ENCODE measurements around the gene RUFY1.

RUFY1 gene

GRCh38 chr5:179595916-179596315 lies 45.6 kb downstream of the RUFY1 start:
- no CpG with 5 or more reads among the region's 6 CpGs for WGBS, 2 donors (ENCODE audit: extremely low coverage in 2 of 2, insufficient read length in 2 of 2, insufficient replicate concordance in 1 of 2)
- peaks cover 59 to 90% of the 10 kb centered on the region in 2 donors for H3K36me3 ChIP-seq (replicated peaks in 1 of 2; ENCODE audit: control insufficient read depth in 2 of 2, insufficient read depth in 2 of 2, low read length in 2 of 2)
- no peak overlapping the region for H3K4me2 ChIP-seq (ENCODE audit: insufficient read depth, low read length, poor library complexity, severe bottlenecking)

GRCh38 chr5:179596421-179596820 lies 46.1 kb downstream of the RUFY1 start:
- Histone ChIP-seq H2BK120ac (ENCODE audit: low read depth, low read length) (no peak overlapping the region), H3K23ac (ENCODE audit: low read depth, low read length, poor library complexity) (no peak overlapping the region), H2AK5ac (ENCODE audit: low read depth, low read length) (no peak overlapping the region), H4K91ac (ENCODE audit: low read depth, low read length, poor library complexity) (no peak overlapping the region), H4K8ac (ENCODE audit: low read depth, low read length) (no peak overlapping the region), H3K79me1 (ENCODE audit: low read depth, low read length) (peaks cover 5% of the 10 kb centered on the region), H2BK5ac (ENCODE audit: low read length) (no peak overlapping the region), H3K4me3 (ENCODE audit: low read length in 2 of 2) (no peak overlapping the region), H3K27ac (replicated peaks; ENCODE audit: low read length) (no peak overlapping the region), H2BK15ac (ENCODE audit: low read length) (no peak overlapping the region), H2AFZ (ENCODE audit: low read length) (no peak overlapping the region), H3K36me3 (replicated peaks in 1 of 2; ENCODE audit: control insufficient read depth in 2 of 2, insufficient read depth in 2 of 2, low read length in 2 of 2) (peaks cover 60 to 92% of the 10 kb centered on the region in 2 donors), H3K9ac (ENCODE audit: low read depth, low read length, poor library complexity) (no peak overlapping the region), H3K4me1 (ENCODE audit: control insufficient read depth in 2 of 2, insufficient read depth in 1 of 2, low read depth in 1 of 2, low read length in 2 of 2) (peaks cover 0 to 5% of the 10 kb centered on the region in 2 donors), H3K14ac (ENCODE audit: low read length) (no peak overlapping the region), H3K18ac (ENCODE audit: low read length) (no peak overlapping the region), H3K9me3 (replicated peaks in 1 of 2; ENCODE audit: control insufficient read depth in 2 of 2, insufficient read depth in 1 of 2, low read depth in 1 of 2, low read length in 2 of 2) (no peaks in the 10 kb centered on the region), H3K4me2 (ENCODE audit: insufficient read depth, low read length, poor library complexity, severe bottlenecking) (no peak overlapping the region), H3K27me3 (ENCODE audit: control insufficient read depth in 3 of 3, insufficient read depth in 3 of 3, low read depth in 1 of 3, low read length in 3 of 3) (no peaks in the 10 kb centered on the region), H3K4ac (ENCODE audit: low read length) (no peak overlapping the region), H2BK12ac (ENCODE audit: low read length) (no peak overlapping the region)
- no CpG with 5 or more reads among the region's 13 CpGs for WGBS, 2 donors (ENCODE audit: extremely low coverage in 2 of 2, insufficient read length in 2 of 2, insufficient replicate concordance in 1 of 2)
- no peak for DNase-seq (ENCODE audit: low spot score)

More at GRCh38 chr5:179595916-179596315, 45.6 kb downstream of the RUFY1 start:
- Histone ChIP-seq H3K9ac (ENCODE audit: low read depth, low read length, poor library complexity) (no peak overlapping the region), H4K8ac (ENCODE audit: low read depth, low read length) (no peak overlapping the region), H4K91ac (ENCODE audit: low read depth, low read length, poor library complexity) (no peak overlapping the region), H3K27ac (replicated peaks; ENCODE audit: low read length) (no peak overlapping the region), H2AK5ac (ENCODE audit: low read depth, low read length) (no peak overlapping the region), H2AFZ (ENCODE audit: low read length) (no peak overlapping the region), H3K4me3 (ENCODE audit: low read length in 2 of 2) (no peak overlapping the region), H3K79me1 (ENCODE audit: low read depth, low read length) (peaks cover 5% of the 10 kb centered on the region), H3K23ac (ENCODE audit: low read depth, low read length, poor library complexity) (no peak overlapping the region), H3K27me3 (ENCODE audit: control insufficient read depth in 3 of 3, insufficient read depth in 3 of 3, low read depth in 1 of 3, low read length in 3 of 3) (no peaks in the 10 kb centered on the region), H2BK12ac (ENCODE audit: low read length) (no peak overlapping the region), H2BK5ac (ENCODE audit: low read length) (no peak overlapping the region), H3K14ac (ENCODE audit: low read length) (no peak overlapping the region), H3K4me1 (ENCODE audit: control insufficient read depth in 2 of 2, insufficient read depth in 1 of 2, low read depth in 1 of 2, low read length in 2 of 2) (peaks cover 0 to 5% of the 10 kb centered on the region in 2 donors), H3K18ac (ENCODE audit: low read length) (no peak overlapping the region), H3K9me3 (replicated peaks in 1 of 2; ENCODE audit: control insufficient read depth in 2 of 2, insufficient read depth in 1 of 2, low read depth in 1 of 2, low read length in 2 of 2) (no peaks in the 10 kb centered on the region), H2BK15ac (ENCODE audit: low read length) (no peak overlapping the region), H2BK120ac (ENCODE audit: low read depth, low read length) (no peak overlapping the region), H3K4ac (ENCODE audit: low read length) (no peak overlapping the region)
- DNase-seq (ENCODE audit: low spot score): no peak

- Histone ChIP-seq H3K4ac (ENCODE audit: low read length) (no peak overlapping the region), H3K14ac (ENCODE audit: low read length) (no peak overlapping the region), H2AFZ (ENCODE audit: low read length) (no peak overlapping the region), H3K79me1 (ENCODE audit: low read depth, low read length) (peaks cover 5% of the 10 kb centered on the region), H3K27me3 (ENCODE audit: control insufficient read depth in 3 of 3, insufficient read depth in 3 of 3, low read depth in 1 of 3, low read length in 3 of 3) (no peaks in the 10 kb centered on the region), H3K4me2 (ENCODE audit: insufficient read depth, low read length, poor library complexity, severe bottlenecking) (no peak overlapping the region), H3K4me1 (ENCODE audit: control insufficient read depth in 2 of 2, insufficient read depth in 1 of 2, low read depth in 1 of 2, low read length in 2 of 2) (peaks cover 0 to 5% of the 10 kb centered on the region in 2 donors), H3K23ac (ENCODE audit: low read depth, low read length, poor library complexity) (no peak overlapping the region), H2AK5ac (ENCODE audit: low read depth, low read length) (no peak overlapping the region), H3K9ac (ENCODE audit: low read depth, low read length, poor library complexity) (no peak overlapping the region), H4K91ac (ENCODE audit: low read depth, low read length, poor library complexity) (no peak overlapping the region), H3K4me3 (ENCODE audit: low read length in 2 of 2) (no peak overlapping the region), H3K9me3 (replicated peaks in 1 of 2; ENCODE audit: control insufficient read depth in 2 of 2, insufficient read depth in 1 of 2, low read depth in 1 of 2, low read length in 2 of 2) (no peaks in the 10 kb centered on the region), H3K36me3 (replicated peaks in 1 of 2; ENCODE audit: control insufficient read depth in 2 of 2, insufficient read depth in 2 of 2, low read length in 2 of 2) (peaks cover 60 to 88% of the 10 kb centered on the region in 2 donors), H4K8ac (ENCODE audit: low read depth, low read length) (no peak overlapping the region), H3K18ac (ENCODE audit: low read length) (no peak overlapping the region), H2BK5ac (ENCODE audit: low read length) (no peak overlapping the region), H2BK12ac (ENCODE audit: low read length) (no peak overlapping the region), H3K27ac (replicated peaks; ENCODE audit: low read length) (no peak overlapping the region), H2BK15ac (ENCODE audit: low read length) (no peak overlapping the region), H2BK120ac (ENCODE audit: low read depth, low read length) (no peak overlapping the region)
- WGBS, 2 donors (ENCODE audit: extremely low coverage in 2 of 2, insufficient read length in 2 of 2, insufficient replicate concordance in 1 of 2): no CpG with 5 or more reads among the region's 9 CpGs
- DNase-seq (ENCODE audit: low spot score): no peak
Observed at GRCh38 chr5:179599100-179599499, 48.7 kb downstream of the RUFY1 start.

GRCh38 chr5:179599566-179599965 lies 49.2 kb downstream of the RUFY1 start:
- no peak for DNase-seq (ENCODE audit: low spot score)
- Histone ChIP-seq H3K4me3 (ENCODE audit: low read length in 2 of 2) (no peak overlapping the region), H4K8ac (ENCODE audit: low read depth, low read length) (no peak overlapping the region), H3K9me3 (replicated peaks in 1 of 2; ENCODE audit: control insufficient read depth in 2 of 2, insufficient read depth in 1 of 2, low read depth in 1 of 2, low read length in 2 of 2) (no peaks in the 10 kb centered on the region), H3K27me3 (ENCODE audit: control insufficient read depth in 3 of 3, insufficient read depth in 3 of 3, low read depth in 1 of 3, low read length in 3 of 3) (no peaks in the 10 kb centered on the region), H3K4me1 (ENCODE audit: control insufficient read depth in 2 of 2, insufficient read depth in 1 of 2, low read depth in 1 of 2, low read length in 2 of 2) (peaks cover 0 to 5% of the 10 kb centered on the region in 2 donors), H3K23ac (ENCODE audit: low read depth, low read length, poor library complexity) (no peak overlapping the region), H3K18ac (ENCODE audit: low read length) (no peak overlapping the region), H2AFZ (ENCODE audit: low read length) (no peak overlapping the region), H3K14ac (ENCODE audit: low read length) (no peak overlapping the region), H3K4ac (ENCODE audit: low read length) (no peak overlapping the region), H2BK15ac (ENCODE audit: low read length) (no peak overlapping the region), H3K4me2 (ENCODE audit: insufficient read depth, low read length, poor library complexity, severe bottlenecking) (no peak overlapping the region), H2BK5ac (ENCODE audit: low read length) (no peak overlapping the region), H2AK5ac (ENCODE audit: low read depth, low read length) (no peak overlapping the region), H2BK12ac (ENCODE audit: low read length) (no peak overlapping the region), H2BK120ac (ENCODE audit: low read depth, low read length) (no peak overlapping the region), H4K91ac (ENCODE audit: low read depth, low read length, poor library complexity) (no peak overlapping the region), H3K36me3 (replicated peaks in 1 of 2; ENCODE audit: control insufficient read depth in 2 of 2, insufficient read depth in 2 of 2, low read length in 2 of 2) (peaks cover 60 to 89% of the 10 kb centered on the region in 2 donors), H3K9ac (ENCODE audit: low read depth, low read length, poor library complexity) (no peak overlapping the region), H3K79me1 (ENCODE audit: low read depth, low read length) (peaks cover 5% of the 10 kb centered on the region), H3K27ac (replicated peaks; ENCODE audit: low read length) (no peak overlapping the region)
- no CpG with 5 or more reads among the region's 16 CpGs for WGBS, 2 donors (ENCODE audit: extremely low coverage in 2 of 2, insufficient read length in 2 of 2, insufficient replicate concordance in 1 of 2)

All from neuronal stem cell (in vitro differentiated cells).